Raji (cell line): Measurements from ENCODE around the gene MAP2.

Experiments
- POLR2A ChIP-seq: IDR thresholded peaks from 2 replicates; pipeline ENCODE4 v1.6.1; 2011; ENCODE audit warnings: low read depth, low read length, control low read depth; ENCODE audit not compliant: insufficient read depth

The MAP2 gene

DNA sequence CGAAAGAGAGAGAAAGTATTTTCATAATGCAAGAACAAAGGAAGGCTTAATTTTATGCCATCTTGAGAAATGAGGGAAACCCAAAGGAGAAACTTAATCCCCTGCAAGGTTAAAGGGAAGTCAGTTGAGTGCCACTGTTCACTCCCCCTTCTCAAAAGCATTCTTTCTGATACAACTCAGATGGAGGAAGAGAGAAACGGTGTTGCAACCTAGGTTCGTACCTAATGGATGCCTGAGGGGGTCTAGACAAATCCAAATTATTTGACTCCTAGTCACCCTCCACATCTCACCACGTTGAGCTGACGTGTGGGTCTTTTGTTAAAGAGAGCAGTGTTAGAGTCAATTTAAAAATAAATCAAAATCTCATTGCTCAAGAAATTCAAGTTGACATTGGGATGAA, 295.2 kb downstream of the MAP2 start:
- no peak for TF ChIP-seq POLR2A

DNA sequence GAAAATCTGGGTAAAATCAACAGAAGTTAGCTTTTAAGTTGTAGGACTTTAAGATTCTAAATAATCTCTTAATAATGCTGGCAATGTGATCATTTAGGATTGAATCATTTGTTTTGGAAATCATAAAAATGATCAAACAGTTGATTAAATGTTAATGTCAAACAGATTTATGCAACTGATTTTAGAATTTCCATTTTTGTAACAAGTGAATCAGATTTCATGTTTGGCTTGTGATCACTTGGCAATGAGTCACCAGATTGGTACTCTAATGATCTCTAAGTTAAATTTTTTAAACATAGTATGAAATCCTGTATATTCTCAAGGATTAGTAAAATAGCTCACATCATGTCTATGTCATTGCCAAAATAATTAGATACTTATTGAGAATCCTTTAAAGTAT, 297.6 kb downstream of the MAP2 start:
- TF ChIP-seq POLR2A, result no peak

DNA sequence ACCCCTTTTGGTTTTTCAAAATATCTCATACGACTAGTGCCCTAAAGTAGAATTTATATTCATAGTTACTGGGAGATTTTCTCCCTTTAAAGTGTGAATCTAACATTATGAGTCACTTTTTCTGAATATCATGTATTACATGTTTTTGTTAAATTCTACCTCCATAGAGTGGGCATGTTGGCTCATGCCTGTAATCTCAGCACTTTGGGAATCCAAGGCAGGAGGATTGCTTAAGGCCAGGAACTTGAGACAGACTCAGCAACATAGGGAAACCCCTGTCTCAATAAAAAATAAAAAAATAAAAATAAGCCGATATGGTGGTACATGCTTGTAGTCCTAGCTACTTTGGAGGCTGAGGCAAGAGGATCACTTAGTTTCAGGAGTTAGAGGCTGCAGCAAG, 302.5 kb downstream of the MAP2 start:
- no peak for TF ChIP-seq POLR2A

DNA sequence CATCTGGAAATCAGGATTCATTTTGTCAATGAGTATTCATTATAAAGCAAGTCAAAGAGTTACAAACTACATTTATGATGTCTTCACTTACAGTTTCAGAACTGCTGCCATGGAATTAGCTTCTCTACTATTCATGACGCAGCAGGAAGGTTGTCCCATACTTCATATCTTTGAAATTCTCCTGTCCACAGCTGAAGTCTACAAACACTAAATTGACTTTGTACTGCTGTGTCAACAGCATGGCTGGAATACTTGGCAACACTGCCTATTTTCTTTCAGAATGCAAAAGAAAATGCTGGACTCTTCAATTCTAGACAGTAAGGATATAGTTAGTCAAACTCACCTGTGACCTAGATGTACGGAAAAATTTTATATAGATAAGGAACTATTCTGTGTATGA, 303.2 kb downstream of the MAP2 start:
- no peak for TF ChIP-seq POLR2A

DNA sequence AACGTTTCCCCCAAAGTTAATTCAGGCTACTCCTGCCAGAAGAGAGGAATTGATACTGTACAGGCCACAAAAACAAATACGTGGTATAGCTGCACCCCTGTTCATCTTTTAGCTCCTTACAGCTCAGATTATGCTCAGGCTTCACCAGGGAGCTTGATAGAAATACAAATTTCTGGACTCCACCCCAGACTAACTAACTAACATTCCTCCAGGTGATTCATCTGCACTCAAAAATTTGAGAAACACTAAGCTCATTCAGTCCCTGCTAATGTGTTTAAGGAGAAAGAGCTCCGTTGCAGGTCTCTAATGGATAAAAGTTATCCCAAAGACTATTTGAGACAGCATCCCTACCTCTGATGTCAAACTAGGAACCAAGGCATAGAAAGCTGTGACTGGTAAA, 311.0 kb downstream of the MAP2 start:
- no peak for TF ChIP-seq POLR2A

DNA sequence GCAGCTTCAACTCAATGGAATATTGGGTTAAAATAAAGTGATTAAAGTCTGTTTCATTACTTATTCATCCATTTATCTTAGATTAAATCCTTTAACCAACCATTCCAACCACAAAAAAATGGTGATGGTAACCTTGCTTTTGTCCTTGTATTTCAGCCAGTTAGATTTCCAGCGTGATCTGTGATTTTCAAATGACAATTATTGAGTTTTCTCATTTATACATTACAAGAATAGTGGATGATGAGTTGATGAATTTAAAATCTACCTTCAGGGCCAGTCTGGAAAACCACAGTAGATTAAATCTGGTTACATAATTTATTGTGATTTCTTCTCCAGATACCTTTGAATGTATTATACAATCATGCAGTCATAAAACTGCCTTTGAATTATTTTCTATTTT, 318.1 kb downstream of the MAP2 start:
- TF ChIP-seq POLR2A, result no peak

DNA sequence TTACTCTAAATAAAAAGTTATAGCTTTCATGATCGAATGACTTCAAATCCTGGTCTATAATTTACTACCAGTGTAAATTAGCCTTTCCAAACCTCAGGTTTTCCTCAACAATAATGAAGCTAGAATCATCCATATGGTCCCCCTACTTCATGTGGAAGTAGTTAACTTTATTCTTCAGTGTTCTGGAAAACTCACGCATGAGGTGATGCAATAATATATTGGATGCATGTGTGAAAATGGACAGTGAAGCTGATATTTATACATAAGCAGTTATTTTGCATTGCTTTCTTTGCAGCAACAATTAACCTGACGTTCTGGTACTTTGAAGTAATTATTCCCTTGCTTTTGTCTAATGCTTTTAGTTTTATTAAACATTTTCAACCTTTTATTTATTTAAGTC, 329.2 kb downstream of the MAP2 start:
- TF ChIP-seq POLR2A, result no peak

DNA sequence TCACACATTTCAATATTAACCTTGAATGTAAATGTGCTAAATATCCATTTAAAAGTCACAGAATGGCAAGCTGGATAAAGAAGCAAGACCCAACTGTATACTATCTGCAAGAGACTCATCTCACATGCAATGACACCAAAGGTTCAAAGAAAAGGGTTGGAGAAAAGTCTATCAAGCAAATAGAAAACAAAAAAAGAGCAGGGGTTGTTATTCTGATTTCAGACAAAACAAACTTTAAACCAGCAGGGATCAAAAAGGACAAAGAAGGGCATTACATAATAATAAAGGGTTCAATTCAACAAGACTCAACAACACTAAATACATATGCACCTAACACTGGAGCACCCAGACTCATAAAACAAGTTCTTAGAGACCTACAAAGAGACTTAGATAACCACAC, 333.3 kb downstream of the MAP2 start:
- TF ChIP-seq POLR2A, result no peak

DNA sequence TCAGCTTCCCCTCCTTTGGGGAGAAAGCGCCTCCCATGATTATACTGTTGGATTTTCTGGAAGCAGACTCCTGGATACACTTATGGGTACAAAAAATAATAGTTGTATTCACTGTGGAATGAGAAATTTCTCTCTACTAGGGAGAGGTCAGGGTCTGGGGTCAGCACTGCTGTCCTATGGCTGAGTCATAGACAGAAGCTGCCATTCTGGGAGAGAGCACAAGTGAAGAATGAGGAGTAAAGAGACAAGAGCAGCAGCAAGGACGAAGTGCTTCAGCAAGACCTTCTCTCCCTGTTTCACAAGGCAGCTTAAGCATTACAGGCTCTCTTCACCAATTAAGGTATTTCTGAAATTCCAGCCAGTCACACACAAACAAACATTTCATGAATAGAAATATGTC, 337.7 kb downstream of the MAP2 start:
- TF ChIP-seq POLR2A, result no peak

DNA sequence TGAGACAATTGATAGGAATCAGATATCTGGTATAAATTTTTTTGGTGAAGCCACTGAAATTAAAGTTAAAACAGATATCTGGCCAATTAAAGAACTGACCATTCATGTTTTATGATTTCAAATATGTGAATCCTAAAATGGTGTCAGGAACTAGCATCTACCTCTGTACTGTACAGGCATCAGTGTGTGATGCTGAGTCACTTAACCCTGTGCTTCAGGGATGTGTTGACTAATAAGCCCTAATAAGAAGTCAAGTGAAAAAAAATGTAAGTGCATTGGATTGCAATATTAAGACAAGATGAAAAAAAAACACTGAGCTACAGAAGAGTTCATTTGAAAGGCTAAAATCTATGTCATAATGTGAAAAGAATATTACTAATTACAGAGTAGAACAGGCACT, 338.7 kb downstream of the MAP2 start:
- TF ChIP-seq POLR2A, result no peak

DNA sequence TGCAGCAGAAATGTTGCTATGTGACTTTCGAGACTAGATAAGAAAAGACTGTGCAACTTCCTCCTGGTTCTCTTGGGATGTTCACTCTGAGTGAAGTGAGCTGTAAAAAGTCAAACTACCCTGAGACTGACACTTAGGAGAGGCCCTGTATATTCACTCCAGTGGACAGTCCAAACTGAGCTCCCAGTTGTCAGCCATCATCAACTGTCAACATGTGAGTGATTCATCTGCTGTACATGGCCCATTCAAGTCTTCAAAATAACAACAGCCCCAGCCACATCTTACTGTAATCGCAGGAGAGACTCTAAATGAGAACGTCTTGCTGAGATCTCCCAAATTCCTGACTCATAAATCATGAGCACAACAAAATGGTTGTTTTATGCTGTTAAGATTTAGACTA, 339.3 kb downstream of the MAP2 start:
- TF ChIP-seq POLR2A, result no peak

DNA sequence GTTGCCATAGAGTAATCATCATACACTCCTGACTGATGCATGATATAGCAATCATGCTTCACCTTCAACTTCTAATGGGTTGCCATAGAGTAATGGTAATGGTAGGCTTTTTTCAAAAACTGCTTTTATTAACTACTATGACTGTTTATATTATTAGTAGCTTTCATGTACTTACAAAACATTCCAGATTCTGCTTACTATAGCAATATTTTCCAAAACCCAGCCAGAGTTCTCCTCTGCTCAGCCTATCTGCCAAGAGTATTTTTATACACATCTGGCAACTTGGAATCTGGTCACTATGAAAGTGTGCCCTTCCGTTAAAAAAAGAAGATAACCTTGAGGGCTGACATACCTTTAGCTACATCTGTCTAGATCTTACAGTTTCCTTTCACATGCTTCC, 342.8 kb downstream of the MAP2 start:
- no peak for TF ChIP-seq POLR2A

DNA sequence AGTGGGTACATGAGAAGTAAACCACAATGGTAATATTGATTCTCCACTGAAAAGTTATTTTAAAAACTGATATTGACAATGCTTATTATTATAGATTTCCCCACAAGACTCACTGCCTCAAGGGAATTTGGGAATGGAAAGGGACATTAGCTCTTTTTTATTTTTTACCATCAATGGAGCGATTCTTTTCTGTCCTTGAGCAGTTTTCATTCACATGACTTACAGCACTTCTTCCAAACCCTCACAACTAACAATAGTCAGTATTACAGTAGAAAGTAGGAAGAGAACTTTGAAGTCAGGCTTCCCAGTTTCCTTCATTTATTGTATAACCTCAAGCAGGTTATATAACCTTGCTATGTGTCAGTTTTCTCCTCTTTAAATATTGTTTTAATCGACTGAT, 343.5 kb downstream of the MAP2 start:
- no peak for TF ChIP-seq POLR2A

DNA sequence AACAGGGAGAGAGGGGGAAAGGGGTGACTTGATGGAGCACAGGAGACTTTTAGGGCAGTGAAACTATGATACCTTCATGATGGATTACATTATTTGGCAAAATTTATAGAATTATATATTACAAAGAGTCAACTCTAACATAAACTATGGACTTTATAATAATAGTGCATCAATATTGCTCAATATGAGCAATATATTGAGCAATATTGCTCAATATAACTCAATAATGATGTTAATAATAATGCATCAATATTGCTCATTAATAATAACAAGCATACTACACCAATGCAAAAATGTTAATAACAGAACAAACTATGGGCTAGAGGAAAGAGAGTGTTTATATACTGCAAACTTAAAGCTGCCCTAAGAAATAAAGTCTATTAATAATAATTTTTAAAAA, 344.7 kb downstream of the MAP2 start:
- TF ChIP-seq POLR2A, result no peak

DNA sequence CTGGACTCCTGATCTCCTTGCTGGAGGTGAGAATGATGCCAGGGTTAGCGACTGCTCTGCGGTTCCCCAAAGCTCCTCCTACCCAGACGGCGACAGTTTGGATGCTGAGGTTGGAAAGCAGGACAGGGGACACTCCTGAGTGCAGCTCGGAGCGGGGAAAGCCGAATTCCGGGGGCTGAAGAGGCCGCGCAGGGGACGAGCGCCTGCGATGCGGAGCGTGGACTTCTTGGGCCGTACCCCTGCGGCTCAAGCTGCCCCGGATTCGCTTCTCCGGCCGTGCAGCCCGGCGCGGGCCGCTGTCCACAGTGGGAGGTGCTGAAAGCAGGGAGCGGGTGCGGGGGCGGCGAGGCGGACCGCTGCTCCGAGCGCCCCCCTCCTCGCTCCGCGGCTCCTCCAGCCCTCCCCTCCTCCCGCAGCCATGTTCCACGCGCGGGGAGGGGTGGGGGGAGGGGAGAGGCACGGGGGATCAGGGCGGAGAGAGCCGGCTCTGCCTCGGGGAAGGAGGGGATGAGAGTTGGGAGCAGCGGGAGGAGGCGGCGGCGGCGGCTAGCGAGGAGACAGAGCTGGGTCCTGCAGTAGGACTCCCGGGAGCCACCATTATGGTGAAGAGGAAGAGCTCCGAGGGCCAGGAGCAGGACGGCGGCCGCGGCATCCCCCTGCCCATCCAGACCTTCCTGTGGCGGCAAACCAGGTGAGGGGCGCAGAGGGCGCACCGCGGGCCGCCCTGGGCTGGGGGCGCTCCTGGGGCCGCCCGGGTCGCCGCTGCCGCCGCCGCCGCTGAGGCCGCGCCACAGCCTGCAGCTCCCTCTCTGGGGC, 347.8 kb downstream of the MAP2 start, which contains the start of gene UNC80:
UNC80 (plus strand) TSS at position 359 of the 816 bp plus-strand sequence; CDS start at position 600, 241 bp downstream.
- no peak for TF ChIP-seq POLR2A

DNA sequence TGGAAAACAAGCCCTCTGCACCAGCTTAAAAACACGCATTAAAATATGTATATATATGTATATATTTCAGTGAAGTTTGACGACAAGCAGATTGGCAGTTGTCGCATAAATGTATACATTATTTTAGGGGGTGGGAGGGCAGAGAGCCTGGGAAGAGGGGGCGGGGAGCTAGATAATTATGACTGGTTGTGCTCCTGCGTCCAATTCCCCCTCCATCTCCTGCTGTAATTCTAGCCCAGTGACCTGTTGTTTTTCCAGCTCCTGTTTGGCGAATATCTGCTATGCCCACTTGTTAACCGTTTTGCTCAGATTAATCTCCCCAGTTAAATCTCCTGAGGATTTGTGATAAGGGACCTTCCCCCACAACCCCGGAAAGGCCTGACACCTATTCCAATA, 348.4 kb downstream of the MAP2 start:
- TF ChIP-seq POLR2A, result no peak

DNA sequence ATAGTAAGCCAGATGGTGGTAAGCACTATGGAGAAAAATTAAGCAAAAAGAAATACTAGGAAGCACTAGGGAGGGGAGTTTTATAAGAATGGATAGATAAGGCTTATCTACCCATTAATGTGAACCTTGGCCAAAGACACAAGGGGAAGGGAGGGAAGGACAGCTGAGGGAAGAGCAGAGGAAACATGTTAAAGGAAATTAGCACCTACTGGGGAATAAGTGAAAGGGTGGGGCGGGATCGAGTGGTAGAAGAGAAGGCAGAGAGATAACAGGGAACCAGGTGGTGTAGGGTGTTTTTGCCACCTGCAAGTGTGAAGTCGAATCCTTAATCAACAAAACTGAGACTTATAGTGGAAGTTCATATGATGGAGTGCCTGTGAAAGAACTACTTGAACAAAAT, 349.5 kb downstream of the MAP2 start:
- TF ChIP-seq POLR2A, result no peak
